Retinal pigment epithelial cell (primary cell): ENCODE measurements around the gene PCED1B.

ENCODE experiments used
- DNase-seq: peaks from one replicate; pipeline ENCODE4 v3.0.0-alpha.2; 2010; ENCODE audit warnings: low read depth
- H3K4me3 ChIP-seq: 2 replicates; pipeline ENCODE4 v1.5.1; 2011; ENCODE audit warnings: mild to moderate bottlenecking, low read length, control low read depth, moderate library complexity
- CTCF ChIP-seq: conservative IDR thresholded peaks from 2 replicates; pipeline ENCODE4 v1.5.1; 2011; ENCODE audit warnings: low read depth, low read length, control low read depth, inconsistent platforms

Gene PCED1B

GRCh38 chr12:47247418-47247817, 168.0 kb downstream of the PCED1B start:
- TF ChIP-seq CTCF: no peak
- H3K4me3 ChIP-seq: no peak overlapping the region
- no peak for DNase-seq

DNA sequence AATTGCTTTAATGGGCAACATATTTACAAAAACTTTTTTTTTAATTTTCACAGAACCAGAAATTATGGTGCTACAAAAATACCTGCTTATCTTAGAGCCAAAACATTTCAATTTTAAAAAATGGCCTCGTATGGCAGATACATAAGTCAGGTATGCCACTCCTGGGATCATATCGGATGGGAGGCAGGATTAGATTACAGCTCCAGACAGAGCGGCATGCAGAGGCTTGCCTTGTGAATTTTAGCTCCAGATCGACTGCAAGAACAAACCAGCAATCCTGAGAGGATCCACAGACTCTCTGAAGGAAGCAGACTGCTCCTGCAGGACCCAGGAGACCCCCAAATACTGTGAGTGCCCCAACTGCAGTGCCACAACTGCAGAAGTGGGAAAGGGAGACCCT, 169.7 kb downstream of the PCED1B start:
- no peak for DNase-seq

GRCh38 chr12:47249719-47250357, 170.4 kb downstream of the PCED1B start:
- no peak for DNase-seq
- TF ChIP-seq CTCF: no peak
- no peak overlapping the region for H3K4me3 ChIP-seq

More for the DNA sequence above, 169.7 kb downstream of the PCED1B start:
- H3K4me3 ChIP-seq: no peak overlapping the region
- no peak for TF ChIP-seq CTCF

DNA sequence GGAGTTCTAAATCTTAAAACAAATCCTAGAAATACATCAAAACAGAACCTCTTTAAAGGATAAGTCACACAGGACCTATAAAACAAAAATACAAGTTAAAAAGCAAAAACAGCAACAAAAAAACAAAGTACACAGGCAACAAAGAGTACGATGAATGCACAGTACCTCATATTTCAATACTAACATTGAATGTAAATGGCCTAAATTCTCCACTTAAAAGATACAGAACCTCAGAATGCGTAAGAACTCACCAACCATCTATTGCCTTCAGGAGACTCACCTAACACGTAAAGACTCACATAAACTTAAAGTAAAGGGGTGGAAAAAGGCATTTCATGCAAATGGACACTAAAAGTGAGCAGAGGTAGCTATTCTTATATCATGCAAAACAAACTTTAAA, 172.5 kb downstream of the PCED1B start:
- no peak for DNase-seq
- no peak overlapping the region for H3K4me3 ChIP-seq
- no peak for TF ChIP-seq CTCF

DNA sequence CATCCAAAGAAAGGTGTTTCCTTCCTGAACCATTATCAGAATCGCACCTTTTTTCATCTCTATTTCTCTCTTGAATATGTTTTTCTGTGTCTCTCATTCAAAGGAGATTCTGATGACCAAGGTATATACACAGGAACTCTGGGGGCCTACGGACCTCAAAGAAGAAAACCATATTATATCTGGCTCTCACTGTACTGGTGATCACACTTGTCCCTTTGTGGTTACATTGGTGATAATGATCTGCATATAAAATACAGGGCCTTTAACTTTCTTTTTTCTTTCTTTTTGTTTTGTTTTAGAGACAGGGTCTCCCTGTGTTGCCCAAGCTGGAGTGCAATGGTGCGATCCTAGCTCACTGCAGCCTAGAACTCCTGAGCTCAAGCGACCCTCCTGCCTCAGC, 185.5 kb downstream of the PCED1B start:
- H3K4me3 ChIP-seq: no peak overlapping the region
- no peak for DNase-seq
- no peak for TF ChIP-seq CTCF

DNA sequence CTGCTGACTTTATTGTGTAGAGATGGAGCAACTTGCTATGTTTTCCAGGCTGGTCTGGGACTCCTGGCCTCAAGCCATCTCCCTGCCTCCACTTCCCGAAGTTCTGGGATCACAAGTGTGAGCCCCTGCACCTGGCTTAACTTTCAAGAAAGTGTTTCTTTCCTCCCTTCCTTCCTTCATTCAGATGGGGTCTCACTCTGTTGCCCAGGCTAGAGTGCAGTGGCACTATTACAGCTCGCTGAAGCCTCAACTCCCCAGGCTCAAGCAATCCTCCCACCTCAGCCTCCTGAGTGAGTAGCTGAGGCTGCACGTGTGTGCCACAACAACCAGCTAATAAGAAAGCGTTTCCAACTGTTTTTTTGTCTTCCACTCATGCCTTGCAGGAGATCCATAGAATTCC, 186.0 kb downstream of the PCED1B start:
- no peak for DNase-seq
- H3K4me3 ChIP-seq: no peak overlapping the region
- TF ChIP-seq CTCF: no peak

DNA sequence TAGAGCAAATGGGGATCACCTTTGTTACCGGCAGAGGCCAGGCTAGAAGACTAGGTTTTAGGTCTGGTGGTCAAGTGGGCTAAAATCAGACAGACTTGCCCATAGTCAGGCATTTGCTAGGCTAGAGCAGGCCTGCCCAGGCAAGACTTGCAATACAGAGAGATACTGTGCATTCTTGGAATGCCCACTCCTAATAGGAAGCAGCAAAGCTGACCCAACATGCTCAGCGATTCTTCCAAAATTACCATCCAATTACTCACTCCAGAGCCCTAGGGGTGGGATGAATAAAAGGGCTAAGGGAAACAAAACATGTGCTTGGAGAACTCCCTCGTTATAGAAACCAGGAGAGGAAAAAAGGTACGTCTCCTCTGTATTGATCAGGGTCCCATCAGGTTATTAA, 188.2 kb downstream of the PCED1B start:
- H3K4me3 ChIP-seq: no peak overlapping the region
- no peak for TF ChIP-seq CTCF
- DNase-seq: no peak
